DMS53 treated with DMSO at 0.1 percent for 48 hours (cell line): ENCODE results near the gene TSR2.

Source experiments
- DNase-seq: peaks from one replicate; lab custom pipeline; 2025; ENCODE audit not compliant: unreplicated experiment; lab: John Stamatoyannopoulos, UW

TSR2 gene

GRCh38 chrX:54439960-54440871 lies at the start of gene TSR2:
Gene TSR2 (plus strand): TSS chrX:54440404. CDS start chrX:54440422, 18 bp downstream.
- DNase-seq = peak; percentile 85

GRCh38 chrX:54397113-54397512 lies 43.1 kb upstream of the TSR2 start:
- DNase-seq = no peak

GRCh38 chrX:54407266-54407665 lies 32.9 kb upstream of the TSR2 start:
- DNase-seq = peak; percentile 66

GRCh38 chrX:54411732-54412131 lies 28.5 kb upstream of the TSR2 start:
- no peak for DNase-seq

- DNase-seq = no peak
Observed at GRCh38 chrX:54413753-54414152, 26.5 kb upstream of the TSR2 start.

- no peak for DNase-seq
Observed at GRCh38 chrX:54415534-54416350, 24.5 kb upstream of the TSR2 start.

- no peak for DNase-seq
Observed at GRCh38 chrX:54416965-54417364, 23.2 kb upstream of the TSR2 start.

- no peak for DNase-seq
Observed at GRCh38 chrX:54419559-54420302, 20.5 kb upstream of the TSR2 start.

GRCh38 chrX:54422168-54422567 lies 18.0 kb upstream of the TSR2 start:
- no peak for DNase-seq

GRCh38 chrX:54423161-54423888 lies 16.9 kb upstream of the TSR2 start:
- DNase-seq = no peak

- peak; percentile 74 for DNase-seq
Observed at GRCh38 chrX:54427837-54428424, 12.3 kb upstream of the TSR2 start.

- no peak for DNase-seq
Observed at GRCh38 chrX:54430519-54430918, 9.7 kb upstream of the TSR2 start.

- no peak for DNase-seq
Observed at GRCh38 chrX:54435121-54435520, 5.1 kb upstream of the TSR2 start.

GRCh38 chrX:54442790-54443189 lies 2.6 kb downstream of the TSR2 start:
- no peak for DNase-seq

- no peak for DNase-seq
Observed at GRCh38 chrX:54444752-54445151, 4.5 kb downstream of the TSR2 start.

- DNase-seq = no peak
Observed at GRCh38 chrX:54446084-54446483, 5.9 kb downstream of the TSR2 start.

- DNase-seq = no peak
Observed at GRCh38 chrX:54447461-54447860, 7.3 kb downstream of the TSR2 start.

GRCh38 chrX:54449929-54450328 lies 9.7 kb downstream of the TSR2 start:
- DNase-seq = no peak

- no peak for DNase-seq
Observed at GRCh38 chrX:54452920-54453319, 12.7 kb downstream of the TSR2 start.

GRCh38 chrX:54470054-54470760 lies 30.0 kb downstream of the TSR2 start:
- DNase-seq = no peak
